Neural progenitor cell (in vitro differentiated cells): ENCODE results near the gene LHX2. TPM values are rescaled to one million over a fixed set of nuclear protein-coding genes. Genes with fewer than 3 reads are reported as not detected.

ENCODE experiments used
- DNase-seq: peaks from one replicate; pipeline ENCODE4 v3.0.0-alpha.2; 2016; ENCODE audit warnings: low spot score
- H2AFZ ChIP-seq: fragments of 200-600 bp; sonication (generic); replicated peaks from 2 replicates; pipeline ENCODE4 v1.6.1; 2016; ENCODE audit warnings: antibody characterized with exemption
- H3F3A ChIP-seq: fragments of 200-600 bp; sonication (generic); 2 replicates; pipeline ENCODE4 v1.6.1; 2016; ENCODE audit warnings: antibody characterized with exemption, low read depth
- H3K27ac ChIP-seq: fragments of 200-600 bp; sonication (generic); 2 replicates; pipeline ENCODE4 v1.5.1; 2016; ENCODE audit warnings: mild to moderate bottlenecking
- H3K27me3 ChIP-seq: fragments of 200-600 bp; sonication (generic); 2 replicates; pipeline ENCODE4 v1.6.1; 2016; ENCODE audit warnings: mild to moderate bottlenecking, moderate library complexity
- H3K36me3 ChIP-seq: fragments of 200-600 bp; sonication (generic); 2 replicates; pipeline ENCODE4 v1.5.1; 2016
- H3K4me1 ChIP-seq: fragments of 200-600 bp; sonication (generic); 2 replicates; pipeline ENCODE4 v1.6.1; 2016; ENCODE audit warnings: mixed run types
- H3K4me2 ChIP-seq: fragments of 200-600 bp; sonication (generic); 2 replicates; pipeline ENCODE4 v1.6.1; 2016
- H3K4me3 ChIP-seq: fragments of 200-600 bp; sonication (generic); 2 replicates; pipeline ENCODE4 v1.5.1; 2016
- H3K79me2 ChIP-seq: fragments of 200-600 bp; sonication (generic); 2 replicates; pipeline ENCODE4 v1.6.1; 2016; ENCODE audit warnings: low read depth
- H3K9ac ChIP-seq: fragments of 200-600 bp; sonication (generic); 2 replicates; pipeline ENCODE4 v1.6.1; 2016
- H3K9me3 ChIP-seq: fragments of 200-600 bp; sonication (generic); 2 replicates; pipeline ENCODE4 v1.5.1; 2016; ENCODE audit warnings: low read depth
- H4K20me1 ChIP-seq: fragments of 200-600 bp; sonication (generic); 2 replicates; pipeline ENCODE4 v1.6.1; 2016; ENCODE audit warnings: low read depth
- H3K27ac Mint-ChIP-seq: 3 replicates; pipeline ENCODE4 v1.8.0; 2021; ENCODE audit warnings: mixed read lengths
- H3K27me3 Mint-ChIP-seq: 2 replicates; pipeline ENCODE4 v1.8.0; 2022; ENCODE audit warnings: low read depth, mild to moderate bottlenecking, inconsistent platforms, moderate library complexity, mixed read lengths; ENCODE audit not compliant: insufficient read depth
- H3K36me3 Mint-ChIP-seq: 3 replicates; pipeline ENCODE4 v1.8.0; 2021; ENCODE audit warnings: mixed read lengths
- H3K4me1 Mint-ChIP-seq: 3 replicates; pipeline ENCODE4 v1.8.0; 2021; ENCODE audit warnings: mixed read lengths
- H3K4me3 Mint-ChIP-seq: 3 replicates; pipeline ENCODE4 v1.8.0; 2021; ENCODE audit warnings: mild to moderate bottlenecking, moderate library complexity, mixed read lengths
- H3K9me3 Mint-ChIP-seq: 3 replicates; pipeline ENCODE4 v1.8.0; 2020; ENCODE audit warnings: mixed read lengths
- CTCF ChIP-seq: fragments of 200-600 bp; sonication (generic); IDR thresholded peaks from 2 replicates; pipeline ENCODE4 v1.5.1; 2017; ENCODE audit warnings: antibody characterized with exemption, mild to moderate bottlenecking
- EZH2 ChIP-seq: fragments of 200-600 bp; sonication (generic); IDR thresholded peaks from 2 replicates; pipeline ENCODE4 v1.6.1; 2017; ENCODE audit warnings: antibody characterized with exemption, mild to moderate bottlenecking, moderate library complexity
- EZH2phosphoT487 ChIP-seq: fragments of 200-600 bp; sonication (generic); IDR thresholded peaks from 2 replicates; pipeline ENCODE4 v1.6.1; 2017; ENCODE audit warnings: antibody characterized with exemption
- total RNA-seq: library from RNA; depleted of rRNA; stranded (reverse); fragments of >200 nt; gene quantifications from 2 replicates; pipeline ENCODE4 v1.2.3, GENCODE V29; 2015; ENCODE audit warnings: low replicate concordance

LHX2 gene
- total RNA-seq, 1 donor from 2014 or later = 36.3 TPM

GRCh38 chr9:124008303-124008693 lies 3.3 kb upstream of the LHX2 start:
- Histone ChIP-seq H3K27ac (no peak overlapping the region), H3F3A (peaks cover 85% of the 10 kb centered on the region), H3K9me3 (no peaks in the 10 kb centered on the region), H2AFZ (no peak overlapping the region), H3K27me3 (peaks cover 100% of the 10 kb centered on the region), H3K9ac (no peak overlapping the region), H3K4me2 (peak overlapping the region; percentile 92), H3K4me3 (peak overlapping the region; percentile 76), H3K36me3 (no peaks in the 10 kb centered on the region), H3K4me1 (peaks cover 70% of the 10 kb centered on the region), H4K20me1 (peaks cover 77% of the 10 kb centered on the region), H3K79me2 (peaks cover 81% of the 10 kb centered on the region)
- Mint-ChIP-seq H3K4me1 (peaks cover 45% of the 10 kb centered on the region), H3K27ac (no peak overlapping the region), H3K27me3 (peaks cover 76% of the 10 kb centered on the region), H3K36me3 (no peaks in the 10 kb centered on the region), H3K4me3 (peak overlapping the region; percentile 77), H3K9me3 (no peaks in the 10 kb centered on the region)
- peak; percentile 66 for TF ChIP-seq EZH2phosphoT487
- TF ChIP-seq EZH2 = no peak
- no peak for DNase-seq

- Histone ChIP-seq H3K79me2 (peaks cover 82% of the 10 kb centered on the region), H3K27me3 (peaks cover 100% of the 10 kb centered on the region), H3K4me1 (peaks cover 68% of the 10 kb centered on the region), H2AFZ (no peak overlapping the region), H4K20me1 (peaks cover 77% of the 10 kb centered on the region), H3K9me3 (no peaks in the 10 kb centered on the region), H3K4me3 (peak overlapping the region; percentile 76), H3K27ac (no peak overlapping the region), H3K9ac (no peak overlapping the region), H3K36me3 (no peaks in the 10 kb centered on the region), H3F3A (peaks cover 83% of the 10 kb centered on the region), H3K4me2 (peak overlapping the region; percentile 92)
- Mint-ChIP-seq H3K27me3 (peaks cover 74% of the 10 kb centered on the region), H3K36me3 (no peaks in the 10 kb centered on the region), H3K9me3 (no peaks in the 10 kb centered on the region), H3K4me1 (peaks cover 46% of the 10 kb centered on the region), H3K4me3 (peak overlapping the region; percentile 79), H3K27ac (no peak overlapping the region)
- peak; percentile 91 for DNase-seq
- TF ChIP-seq EZH2 (peak; percentile 84), CTCF (no peak), EZH2phosphoT487 (no peak)
These were observed 2.7 kb upstream of the LHX2 start for GRCh38 chr9:124008694-124009530.

- Mint-ChIP-seq H3K27ac (no peak overlapping the region), H3K27me3 (peaks cover 77% of the 10 kb centered on the region), H3K4me1 (peaks cover 48% of the 10 kb centered on the region), H3K36me3 (peaks cover 2% of the 10 kb centered on the region), H3K9me3 (no peaks in the 10 kb centered on the region), H3K4me3 (peak overlapping the region; percentile 79)
- Histone ChIP-seq H3K27ac (no peak overlapping the region), H3K9me3 (no peaks in the 10 kb centered on the region), H4K20me1 (peaks cover 81% of the 10 kb centered on the region), H2AFZ (no peak overlapping the region), H3K9ac (no peak overlapping the region), H3K4me2 (peak overlapping the region; percentile 92), H3K36me3 (no peaks in the 10 kb centered on the region), H3K27me3 (peaks cover 100% of the 10 kb centered on the region), H3K4me3 (peak overlapping the region; percentile 76), H3F3A (peaks cover 80% of the 10 kb centered on the region), H3K79me2 (peaks cover 82% of the 10 kb centered on the region), H3K4me1 (peaks cover 63% of the 10 kb centered on the region)
- DNase-seq = peak; percentile 47
- TF ChIP-seq EZH2 = peak; percentile 62
- TF ChIP-seq CTCF = no peak
- TF ChIP-seq EZH2phosphoT487 = peak; percentile 73
These were observed 1.9 kb upstream of the LHX2 start for GRCh38 chr9:124009531-124010217.
